ENCODE data around the gene KCNK2.

The KCNK2 gene

GRCh38 chr1:215101511-215101910 lies 19.0 kb downstream of the KCNK2 start:
- no peak for DNase-seq

DNA sequence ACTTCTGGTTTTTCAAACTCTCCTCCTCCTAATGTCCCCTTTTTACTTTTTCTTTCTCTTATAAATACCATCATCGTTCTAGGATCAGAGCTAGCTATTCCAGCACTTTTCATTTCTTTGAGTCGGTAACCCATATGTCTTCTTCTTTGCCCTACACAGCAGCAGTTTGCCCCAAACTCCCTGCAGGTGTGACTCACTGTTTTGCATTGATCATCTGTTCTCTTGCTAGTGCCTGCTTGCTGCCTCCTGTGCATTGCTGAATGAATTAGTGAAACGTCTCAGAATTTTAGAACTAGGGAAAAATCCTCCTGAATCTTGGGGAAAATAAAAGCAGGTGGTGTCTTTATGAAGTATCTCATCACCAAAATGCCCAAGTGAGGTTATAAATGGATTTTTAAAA lies 21.7 kb downstream of the KCNK2 start:
- DNase-seq: no peak

DNA sequence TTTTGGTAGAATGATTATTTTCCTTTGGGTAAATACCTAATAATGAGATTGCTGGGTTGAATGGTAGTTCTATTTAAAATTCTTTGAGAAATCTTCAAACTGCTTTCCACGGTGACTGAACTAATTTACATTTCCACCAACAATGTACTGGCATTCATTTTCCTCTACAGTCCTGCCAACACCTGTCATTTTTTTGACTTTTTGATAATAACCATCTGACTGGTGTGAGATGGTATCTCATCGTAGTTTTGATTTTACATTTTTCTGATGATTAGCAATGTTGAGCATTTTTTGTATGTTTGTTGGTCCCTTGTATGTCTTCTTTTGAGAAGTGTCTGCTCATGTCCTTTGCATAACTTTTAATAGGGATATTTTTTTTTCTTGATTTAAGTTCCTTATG lies 23.5 kb downstream of the KCNK2 start:
- no peak for DNase-seq

GRCh38 chr1:215109171-215109570 lies 26.6 kb downstream of the KCNK2 start:
- no peak for DNase-seq

- no peak for DNase-seq
Measured at GRCh38 chr1:215111916-215112315, 29.4 kb downstream of the KCNK2 start.

DNA sequence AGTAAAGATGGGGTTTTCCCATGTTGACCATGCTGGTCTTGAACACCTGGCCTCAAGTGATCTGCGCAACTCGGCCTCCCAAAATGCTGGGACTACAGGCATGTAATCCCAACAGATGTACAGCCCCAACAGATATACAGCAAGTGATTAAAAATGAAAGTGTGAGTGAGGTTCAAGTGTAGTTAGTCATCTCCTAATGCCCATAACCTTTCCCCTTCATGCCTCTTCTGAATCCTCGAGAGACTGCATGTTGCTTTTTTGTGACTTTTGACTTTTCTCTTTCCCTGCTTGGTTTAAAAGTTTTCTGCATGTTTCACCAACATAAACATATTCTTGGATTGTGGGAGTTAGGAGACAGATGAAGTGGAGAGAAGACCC lies 31.2 kb downstream of the KCNK2 start:
- no peak for DNase-seq

- DNase-seq: no peak
Measured at GRCh38 chr1:215114154-215114933, 31.8 kb downstream of the KCNK2 start.

DNA sequence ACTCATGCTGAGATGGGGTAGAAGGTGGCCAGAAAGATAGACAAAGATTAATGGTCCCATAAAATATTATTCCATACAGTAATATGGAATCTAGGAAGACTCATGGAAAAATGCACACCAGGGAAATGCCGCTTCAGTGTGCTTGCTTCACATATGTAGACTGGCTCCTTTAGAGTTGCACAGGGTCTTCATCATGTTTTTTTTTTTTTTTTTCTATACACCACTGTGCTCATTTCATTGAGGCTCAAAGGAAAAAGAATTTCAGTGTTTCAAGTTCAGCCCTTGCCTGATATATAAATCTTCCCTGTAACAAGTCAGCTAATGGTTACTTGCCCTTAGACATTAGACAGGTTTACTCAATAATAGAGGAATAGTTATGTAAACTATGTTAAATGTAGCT lies 33.2 kb downstream of the KCNK2 start:
- DNase-seq: no peak

- DNase-seq: no peak
Measured at GRCh38 chr1:215118081-215118480, 35.5 kb downstream of the KCNK2 start.

DNA sequence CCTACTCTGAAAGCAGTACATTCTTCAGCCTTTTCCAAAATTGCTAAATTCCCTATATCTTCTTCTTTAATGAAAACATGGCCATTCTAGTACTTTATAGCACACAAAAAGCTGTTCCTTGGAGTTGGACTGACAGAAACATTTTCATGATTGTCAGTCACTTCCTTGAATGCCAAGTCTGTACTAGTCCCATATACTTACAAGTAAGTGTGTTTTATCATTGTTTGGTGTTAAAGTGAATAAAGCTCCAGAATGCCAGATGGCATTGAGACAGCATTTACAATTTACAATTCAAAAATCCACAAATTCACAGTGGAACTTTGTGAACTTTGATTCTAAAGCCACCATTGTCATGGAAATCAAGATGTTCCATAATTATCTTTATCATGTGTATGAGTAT lies 36.5 kb downstream of the KCNK2 start:
- no peak for DNase-seq

DNA sequence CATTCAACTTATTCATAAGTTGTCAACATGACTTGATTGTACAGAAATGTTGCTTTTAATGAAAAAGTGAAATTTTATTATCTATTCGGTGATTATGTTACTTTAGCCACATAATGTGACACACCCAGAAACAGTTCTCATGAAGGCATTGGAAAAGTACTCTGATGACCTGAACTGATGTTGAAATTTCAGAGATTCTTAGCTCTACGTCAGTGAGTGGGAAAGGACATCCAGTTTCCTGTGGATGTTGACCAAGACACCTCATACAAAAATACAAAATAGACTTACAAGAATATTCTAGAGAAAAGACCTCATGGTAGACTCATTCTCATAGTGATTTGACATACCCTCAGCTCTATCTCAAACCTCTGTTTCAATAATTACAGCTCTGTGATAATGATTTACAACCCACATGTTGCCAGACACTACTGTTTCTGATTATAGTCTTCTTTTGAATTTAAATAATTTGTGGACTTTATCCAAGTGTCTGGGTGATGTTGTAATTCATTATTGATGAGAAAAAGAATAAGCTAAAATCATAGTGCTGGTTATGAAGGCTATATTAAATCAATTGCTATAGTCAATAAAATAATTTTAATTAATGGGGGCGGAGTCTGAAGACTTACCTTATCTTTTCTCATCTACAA lies 37.3 kb downstream of the KCNK2 start:
- no peak for DNase-seq

- no peak for DNase-seq
Measured at GRCh38 chr1:215128504-215128903, 46.0 kb downstream of the KCNK2 start.

GRCh38 chr1:215131291-215131690 lies 48.8 kb downstream of the KCNK2 start:
- DNase-seq: no peak

DNA sequence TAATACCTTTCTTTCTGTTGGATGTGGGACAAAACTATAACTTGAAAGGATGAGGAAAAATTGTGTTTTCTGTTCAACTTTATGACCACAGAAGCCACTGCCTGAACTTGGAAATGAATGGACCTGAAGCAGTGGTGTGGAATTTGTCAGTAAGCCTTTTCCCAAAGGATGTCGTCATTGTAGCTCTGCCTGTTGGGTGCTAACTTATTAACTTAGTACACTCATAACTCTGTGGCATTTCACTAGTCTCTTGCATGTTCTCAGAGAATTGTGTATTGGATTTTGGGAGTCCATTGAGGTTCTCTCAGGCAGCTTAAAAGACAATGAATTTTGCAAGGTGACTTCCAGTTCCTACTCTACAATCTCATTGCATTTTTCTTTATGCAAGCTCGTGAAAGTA lies 49.6 kb downstream of the KCNK2 start:
- DNase-seq: no peak

GRCh38 chr1:215133532-215133931 lies 51.0 kb downstream of the KCNK2 start:
- no peak for DNase-seq

- no peak for DNase-seq
Measured at GRCh38 chr1:215137985-215138384, 55.4 kb downstream of the KCNK2 start.

GRCh38 chr1:215140135-215140534 lies 57.6 kb downstream of the KCNK2 start:
- no peak for DNase-seq

- no peak for DNase-seq
Measured at GRCh38 chr1:215141460-215141859, 58.9 kb downstream of the KCNK2 start.

- no peak for DNase-seq
Measured at GRCh38 chr1:215143497-215143896, 61.0 kb downstream of the KCNK2 start.

DNA sequence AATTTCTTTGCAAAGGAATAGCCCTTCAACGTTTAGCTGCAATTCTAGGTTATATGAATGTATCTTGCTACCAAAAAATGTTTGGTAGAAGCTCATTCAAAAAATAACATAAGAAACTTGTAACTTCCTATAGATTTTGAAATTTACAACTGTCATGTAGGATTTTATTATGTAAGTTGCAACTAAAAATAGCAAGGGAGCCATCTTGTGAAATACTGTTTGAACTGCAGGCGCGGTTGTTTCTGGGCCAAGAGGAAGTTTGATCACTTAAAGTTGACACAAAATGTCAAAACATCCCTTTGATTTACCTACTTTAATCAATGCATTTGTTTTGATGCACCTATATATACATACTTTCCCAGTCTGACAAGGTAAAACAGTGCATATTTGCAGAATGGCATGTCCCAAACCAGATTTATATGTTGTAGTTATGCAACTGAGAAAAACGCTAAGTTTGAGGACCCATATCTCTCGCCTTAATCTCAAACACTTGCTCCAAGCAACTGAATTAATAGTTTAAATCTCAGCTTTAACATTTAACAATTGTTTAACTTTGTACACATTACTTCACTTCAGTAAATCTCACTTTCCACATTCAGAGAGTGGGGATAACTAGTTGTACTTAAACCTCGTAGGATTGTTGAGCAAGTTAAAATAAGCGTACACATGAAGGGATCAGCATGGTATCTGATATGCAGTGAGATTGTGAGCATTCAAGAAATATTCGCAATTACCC lies 63.9 kb downstream of the KCNK2 start:
- DNase-seq: peak; percentile 5

DNA sequence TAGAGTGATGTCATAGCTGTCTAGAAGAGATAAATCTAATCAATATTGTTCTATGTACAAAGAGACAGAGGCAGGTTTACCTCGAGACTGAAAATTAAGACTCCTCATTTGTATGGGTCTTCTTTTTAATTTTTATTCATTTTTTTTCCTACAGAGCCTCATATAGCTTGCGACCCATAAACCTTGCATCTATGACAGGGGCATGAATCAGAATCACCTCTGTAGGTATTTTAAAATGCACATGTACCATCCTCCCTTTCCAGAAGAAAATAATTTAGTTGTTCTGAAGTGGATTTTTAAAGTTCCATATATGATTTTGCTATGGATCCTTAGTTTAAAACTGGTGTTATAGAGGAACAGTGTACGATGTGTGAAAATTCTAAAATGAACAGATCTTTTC lies 64.5 kb downstream of the KCNK2 start:
- no peak for DNase-seq

DNA sequence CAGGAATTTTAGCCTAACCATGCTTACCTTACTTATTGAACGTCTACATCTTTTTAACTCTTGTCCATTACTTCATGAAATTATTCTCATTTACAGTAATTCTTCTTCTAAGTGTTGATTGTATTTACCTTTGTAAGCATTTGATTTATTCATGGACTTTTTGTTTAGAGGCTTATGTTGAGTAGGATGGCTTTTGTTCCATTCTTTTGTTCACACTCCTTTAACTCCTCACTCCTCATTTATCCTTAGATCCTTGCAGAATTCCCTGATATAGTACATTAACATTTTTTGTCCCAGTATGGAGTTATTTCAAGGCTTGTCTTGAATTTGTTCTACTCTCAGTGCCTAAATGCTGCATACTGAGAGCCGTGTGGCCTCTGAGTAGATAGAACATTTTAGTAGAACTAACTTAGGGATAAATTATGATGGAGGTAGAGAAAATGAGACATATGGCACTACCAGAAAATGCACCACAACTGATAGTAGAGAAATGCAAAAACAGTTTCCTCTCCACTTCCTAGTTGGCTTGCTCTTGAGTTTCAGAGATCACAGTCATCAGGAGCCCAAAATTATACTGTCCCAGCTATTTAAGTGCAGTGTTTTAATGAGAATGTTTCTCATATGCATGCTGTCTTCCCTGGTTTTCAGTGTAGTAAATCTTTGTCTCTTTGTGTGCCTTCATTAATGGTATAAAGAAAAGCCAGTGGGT lies 69.5 kb downstream of the KCNK2 start:
- DNase-seq: no peak

GRCh38 chr1:215156232-215156631 lies 73.7 kb downstream of the KCNK2 start:
- no peak for DNase-seq
